Esophagus muscularis mucosa (tissue), 4 donors: ENCODE results near the gene PDE4D. TPM values are rescaled to one million over a fixed set of nuclear protein-coding genes. Genes with fewer than 3 reads are reported as not detected.

Source experiments
- DNase-seq: peaks from one replicate; pipeline ENCODE4 v3.0.0-alpha.2; 2017; ENCODE audit errors: extremely low spot score
- H3K27ac ChIP-seq, 4 donors: fragments of 200-600 bp; sonication (generic); replicated peaks in 1 of 4; 1 replicate in 3 of 4; 2 replicates in 1 of 4; pipeline ENCODE4 v1.5.1; 2016 to 2019; ENCODE audit warnings: mild to moderate bottlenecking in 1 of 4
- H3K27me3 ChIP-seq, 4 donors: fragments of 200-600 bp; sonication (generic); one replicate each; pipeline versions ENCODE4 v1.5.1 to v1.6.0; 2016 to 2019
- H3K36me3 ChIP-seq, 4 donors: fragments of 200-600 bp; sonication (generic); one replicate each; pipeline ENCODE4 v1.5.1; 2016 to 2019
- H3K4me1 ChIP-seq, 4 donors: fragments of 200-600 bp; sonication (generic); one replicate each; pipeline ENCODE4 v1.5.1; 2016 to 2019
- H3K4me3 ChIP-seq, 4 donors: fragments of 200-600 bp; sonication (generic); 1 replicate in 2 of 4; 2 replicates in 2 of 4; pipeline ENCODE4 v1.5.1; 2016 to 2019; ENCODE audit warnings: mild to moderate bottlenecking in 4 of 4, moderate library complexity in 1 of 4
- H3K9me3 ChIP-seq, 4 donors: fragments of 200-600 bp; sonication (generic); 1 replicate in 3 of 4; 2 replicates in 1 of 4; pipeline ENCODE4 v1.5.1; 2016 to 2019
- EP300 ChIP-seq: sonication (generic); formaldehyde crosslinking; IDR thresholded peaks from one replicate; pipeline ENCODE4 v1.6.1; 2017; ENCODE audit warnings: antibody characterized with exemption
- POLR2A ChIP-seq: fragments of 450-650 bp; IDR thresholded peaks from one replicate; pipeline ENCODE4 v1.6.1; 2017; ENCODE audit warnings: antibody characterized with exemption, moderate library complexity, mild to moderate bottlenecking, low read depth
- POLR2AphosphoS5 ChIP-seq, 2 donors: sonication (generic); formaldehyde crosslinking; IDR thresholded peaks; one replicate each; pipeline ENCODE4 v1.6.1; 2017; ENCODE audit warnings: antibody characterized with exemption in 2 of 2
- WGBS: methylation state at CpG from one replicate; pipeline ENCODE4 v1.1.5; 2018; 5-methylcytosine and 5-hydroxymethylcytosine counted together
- intact Hi-C: fragments of 100-400 bp; cut with DNase I; formaldehyde crosslinking; loops from one replicate; pipeline ENCODE4 v1.15.1; 2023
- small RNA-seq, 3 donors: library from RNA; depleted of rRNA; stranded (forward); fragments of <200 nt; gene quantifications; one replicate each; pipeline ENCODE3, GENCODE V24; 2016
- total RNA-seq, 4 donors: library from RNA; depleted of rRNA; stranded (reverse); fragments of >200 nt; gene quantifications; one replicate each; pipeline versions ENCODE4 v1.1.0 to v1.2.1, GENCODE V29; 2016
- TF ChIP-seq, protein P1 (sequence below), 3 experiments: fragments of 200-600 bp in 2 of 3; fragments of 450-650 bp in 1 of 3; sonication (generic) in 2 of 3; IDR thresholded peaks; one replicate each; pipeline ENCODE4 v1.5.1; 2017 to 2019; ENCODE audit warnings: antibody characterized with exemption in 3 of 3, mild to moderate bottlenecking in 2 of 3, moderate library complexity in 1 of 3

PDE4D gene
- total RNA-seq, 4 donors from 2014 or later: 39.2 to 87.0 (median 50.2) TPM

DNA sequence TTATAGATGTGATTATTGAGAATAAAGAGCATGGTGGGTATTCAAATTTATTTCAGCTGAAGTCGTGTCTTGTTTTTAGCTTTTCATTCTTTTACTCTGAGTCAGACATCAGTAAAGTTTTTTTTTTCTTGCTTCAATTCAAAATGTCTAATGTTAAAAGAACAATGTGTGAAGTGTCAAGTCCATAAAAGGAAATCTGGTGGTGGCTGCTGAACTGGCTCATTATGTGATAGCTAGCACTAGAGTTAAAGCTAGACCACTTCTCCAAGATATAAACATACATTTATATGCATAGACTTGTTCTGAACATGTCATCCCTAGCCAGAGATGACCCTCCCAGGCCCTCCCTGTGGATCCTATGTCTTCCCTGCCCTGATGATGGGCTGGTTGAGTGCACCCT, 972.4 kb downstream of the PDE4D start:
- peak overlapping the region; percentile 21 to 81 (median 70) for H3K27ac ChIP-seq
- no peaks in the 10 kb centered on the region for H3K9me3 ChIP-seq
- no peak for DNase-seq
- H3K27me3 ChIP-seq: no peaks in the 10 kb centered on the region
- peaks cover 0 to 43% (median 34%) of the 10 kb centered on the region in 4 donors for H3K4me1 ChIP-seq
- H3K36me3 ChIP-seq: no peaks in the 10 kb centered on the region
- intact Hi-C loops: no loop called here
- H3K4me3 ChIP-seq: no peak overlapping the region
- 41% methylated on average over 1 of the region's 1 CpG for WGBS
- TF ChIP-seq EP300 (no peak), POLR2A (no peak), POLR2AphosphoS5 (IDR thresholded peaks at IDR 0.05) (no peak)
- TF ChIP-seq, protein P1, sequence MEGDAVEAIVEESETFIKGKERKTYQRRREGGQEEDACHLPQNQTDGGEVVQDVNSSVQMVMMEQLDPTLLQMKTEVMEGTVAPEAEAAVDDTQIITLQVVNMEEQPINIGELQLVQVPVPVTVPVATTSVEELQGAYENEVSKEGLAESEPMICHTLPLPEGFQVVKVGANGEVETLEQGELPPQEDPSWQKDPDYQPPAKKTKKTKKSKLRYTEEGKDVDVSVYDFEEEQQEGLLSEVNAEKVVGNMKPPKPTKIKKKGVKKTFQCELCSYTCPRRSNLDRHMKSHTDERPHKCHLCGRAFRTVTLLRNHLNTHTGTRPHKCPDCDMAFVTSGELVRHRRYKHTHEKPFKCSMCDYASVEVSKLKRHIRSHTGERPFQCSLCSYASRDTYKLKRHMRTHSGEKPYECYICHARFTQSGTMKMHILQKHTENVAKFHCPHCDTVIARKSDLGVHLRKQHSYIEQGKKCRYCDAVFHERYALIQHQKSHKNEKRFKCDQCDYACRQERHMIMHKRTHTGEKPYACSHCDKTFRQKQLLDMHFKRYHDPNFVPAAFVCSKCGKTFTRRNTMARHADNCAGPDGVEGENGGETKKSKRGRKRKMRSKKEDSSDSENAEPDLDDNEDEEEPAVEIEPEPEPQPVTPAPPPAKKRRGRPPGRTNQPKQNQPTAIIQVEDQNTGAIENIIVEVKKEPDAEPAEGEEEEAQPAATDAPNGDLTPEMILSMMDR (IDR thresholded peaks at IDR 0.05): no peak

DNA sequence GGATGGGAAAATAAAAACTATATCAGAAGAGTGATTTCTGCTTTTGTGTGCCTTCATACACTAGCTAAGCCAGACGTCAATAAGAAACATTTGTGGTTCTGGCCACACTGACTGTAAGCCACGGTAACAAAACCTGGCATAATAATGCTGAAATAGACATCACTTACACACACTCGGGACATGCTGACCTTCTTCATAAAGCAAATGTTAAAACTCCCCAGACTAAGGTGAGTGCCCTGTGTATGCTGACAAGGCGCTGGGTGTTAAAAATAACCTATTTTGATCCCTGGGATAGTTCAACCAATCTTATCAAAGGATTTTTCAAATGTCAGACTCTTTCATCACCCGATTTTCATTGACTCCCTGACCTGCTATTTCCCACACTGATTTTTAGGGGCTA, 973.7 kb downstream of the PDE4D start:
- no peaks in the 10 kb centered on the region for H3K9me3 ChIP-seq
- TF ChIP-seq POLR2AphosphoS5 (IDR thresholded peaks at IDR 0.05) (no peak), POLR2A (no peak), EP300 (no peak)
- TF ChIP-seq, protein P1 (IDR thresholded peaks at IDR 0.05): no peak
- intact Hi-C loops: no loop called here
- H3K36me3 ChIP-seq: no peaks in the 10 kb centered on the region
- no peak overlapping the region for H3K27ac ChIP-seq
- no peak overlapping the region for H3K4me3 ChIP-seq
- 75% methylated on average over 5 of the region's 5 CpGs for WGBS
- no peak for DNase-seq
- H3K27me3 ChIP-seq: no peaks in the 10 kb centered on the region
- H3K4me1 ChIP-seq: peaks cover 0 to 36% (median 23%) of the 10 kb centered on the region in 4 donors

Small RNAs within 50 kb of the gene (small RNA-seq; reads per million reads assigned to genes)
- gene MIR582: 6.3 to 16.9 (median 8.8) reads per million in 3 donors
